DND-41 (cell line): ENCODE results near the gene ADAM33.

Experiments
- ATAC-seq: fragments of 200-7000 bp; cut with Tn5 transposase; 3 replicates; pipeline ENCODE4 v1.9.1; 2021; ENCODE audit warnings: low read depth; ENCODE audit not compliant: insufficient read depth
- DNase-seq: peaks from one replicate; pipeline ENCODE4 v3.0.0-alpha.2; 2020
- H2AFZ ChIP-seq: 2 replicates; pipeline ENCODE4 v1.6.0; 2012; ENCODE audit warnings: low read depth, low read length
- H3K27ac ChIP-seq: 2 replicates; pipeline ENCODE4 v1.5.1; 2012; ENCODE audit warnings: low read length, inconsistent platforms
- H3K27me3 ChIP-seq: fragments of 200-600 bp; sonication (generic); 2 replicates; pipeline ENCODE4 v1.6.0; 2012; ENCODE audit warnings: low read length, mild to moderate bottlenecking, inconsistent platforms; ENCODE audit not compliant: insufficient read depth, poor library complexity
- H3K36me3 ChIP-seq: 2 replicates; pipeline ENCODE4 v1.5.1; 2012; ENCODE audit warnings: low read length, inconsistent platforms; ENCODE audit not compliant: insufficient read depth
- H3K4me1 ChIP-seq: 2 replicates; pipeline ENCODE4 v1.5.1; 2012; ENCODE audit warnings: mild to moderate bottlenecking, low read length; ENCODE audit not compliant: insufficient read depth
- H3K4me2 ChIP-seq: 2 replicates; pipeline ENCODE4 v1.6.0; 2012; ENCODE audit warnings: mild to moderate bottlenecking, moderate library complexity, low read length, inconsistent platforms; ENCODE audit not compliant: insufficient read depth
- H3K4me3 ChIP-seq, 2 experiments: fragments of 200-600 bp in 1 of 2; shearing (Covaris generic) in 1 of 2; 2 replicates each; pipeline ENCODE4 v1.5.1; 2012 to 2016; ENCODE audit warnings: inconsistent platforms in 2 of 2, low read length in 2 of 2, mild to moderate bottlenecking in 2 of 2, low read depth in 1 of 2, moderate library complexity in 1 of 2
- H3K79me2 ChIP-seq: 2 replicates; pipeline ENCODE4 v1.6.0; 2012; ENCODE audit warnings: low read length, inconsistent platforms; ENCODE audit not compliant: insufficient read depth
- H3K9ac ChIP-seq: 2 replicates; pipeline ENCODE4 v1.6.0; 2012; ENCODE audit warnings: low read depth, mild to moderate bottlenecking, inconsistent platforms, low read length, moderate library complexity
- H3K9me3 ChIP-seq: 2 replicates; pipeline ENCODE4 v1.5.1; 2012; ENCODE audit warnings: low read length, moderate library complexity, mild to moderate bottlenecking, inconsistent platforms; ENCODE audit not compliant: insufficient read depth, severe bottlenecking
- H4K20me1 ChIP-seq: 2 replicates; pipeline ENCODE4 v1.6.0; 2012; ENCODE audit warnings: low read length; ENCODE audit not compliant: insufficient read depth
- CTCF ChIP-seq: IDR thresholded peaks from 2 replicates; pipeline ENCODE4 v1.5.1; 2012; ENCODE audit warnings: borderline replicate concordance, low read length, moderate library complexity, mild to moderate bottlenecking; ENCODE audit not compliant: poor library complexity, severe bottlenecking; ENCODE audit errors: extremely low read depth
- EZH2 ChIP-seq: IDR thresholded peaks from 3 replicates; pipeline ENCODE4 v1.6.1; 2012; ENCODE audit warnings: borderline replicate concordance, low read depth, mild to moderate bottlenecking, moderate library complexity, low read length, inconsistent platforms; ENCODE audit not compliant: severe bottlenecking

Gene ADAM33

GRCh38 chr20:3663031-3663701, 18.6 kb downstream of the ADAM33 start, which contains the start of gene GFRA4:
TSS of gene GFRA4 (minus strand) at chr20:3663399. CDS start at chr20:3663399, 0 bp downstream.
- no peaks in the 10 kb centered on the region for H3K36me3 ChIP-seq
- H3K27ac ChIP-seq, result no peak within 1 kb of the TSS
- H3K79me2 ChIP-seq, result no peaks in the 10 kb centered on the region
- TF ChIP-seq EZH2 (no peak), CTCF (no peak)
- DNase-seq (no peak), ATAC-seq (no peak)
- H3K4me2 ChIP-seq, result no peak within 1 kb of the TSS
- no peak within 1 kb of the TSS for H3K9ac ChIP-seq
- no peak within 1 kb of the TSS for H3K4me3 ChIP-seq
- H3K4me1 ChIP-seq, result no peaks in the 10 kb centered on the region
- H2AFZ ChIP-seq, result no peak within 1 kb of the TSS
- H3K27me3 ChIP-seq, result peaks cover 1% of the 10 kb centered on the region
- H3K9me3 ChIP-seq, result no peaks in the 10 kb centered on the region
- no peaks in the 10 kb centered on the region for H4K20me1 ChIP-seq

GRCh38 chr20:3661814-3662665, 19.8 kb downstream of the ADAM33 start:
- no peak for DNase-seq

DNA sequence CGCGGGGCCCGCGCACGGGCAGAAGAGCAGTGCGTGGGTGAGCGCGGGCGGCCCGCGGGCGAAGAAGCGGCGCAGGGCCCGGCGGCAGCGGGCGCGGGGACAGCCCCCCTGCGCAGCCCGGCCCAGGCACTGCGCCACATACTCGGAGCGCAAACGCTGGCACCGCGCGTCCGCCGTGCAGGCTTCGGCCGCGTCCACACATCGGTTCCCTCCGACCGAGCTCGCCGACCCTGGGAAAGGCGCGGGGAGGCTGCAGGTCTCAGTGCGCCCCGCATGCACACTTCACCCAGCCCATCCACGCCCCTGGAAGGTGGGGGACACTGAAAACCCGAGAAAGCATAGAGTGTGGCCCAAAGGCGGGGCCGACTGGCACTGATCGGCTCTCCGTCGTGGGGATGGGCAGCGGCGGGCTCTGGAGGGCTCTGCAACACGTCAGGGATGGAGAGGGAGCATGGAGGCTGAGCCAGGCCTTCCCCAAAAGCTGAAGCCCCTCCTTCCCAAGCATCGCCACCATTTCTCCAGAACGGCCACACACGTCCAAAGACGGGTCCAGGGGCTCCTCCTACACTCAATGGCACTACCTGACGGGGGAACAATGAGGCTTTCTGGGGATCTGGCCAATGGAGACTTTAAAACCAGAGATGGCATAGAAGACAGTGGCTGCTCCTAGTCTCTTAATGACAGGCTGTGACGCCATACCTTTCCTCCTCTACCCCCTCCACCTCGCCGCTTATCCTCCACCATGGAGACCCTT, 20.6 kb downstream of the ADAM33 start:
- no peaks in the 10 kb centered on the region for H3K36me3 ChIP-seq
- H4K20me1 ChIP-seq, result no peaks in the 10 kb centered on the region
- no peak overlapping the region for H3K9ac ChIP-seq
- no peak for ATAC-seq
- H3K79me2 ChIP-seq, result no peaks in the 10 kb centered on the region
- no peak overlapping the region for H3K27ac ChIP-seq
- no peak for DNase-seq
- no peak overlapping the region for H3K4me3 ChIP-seq
- no peak overlapping the region for H3K4me2 ChIP-seq
- no peaks in the 10 kb centered on the region for H3K9me3 ChIP-seq
- no peaks in the 10 kb centered on the region for H3K4me1 ChIP-seq
- H2AFZ ChIP-seq, result no peak overlapping the region
- TF ChIP-seq CTCF (no peak), EZH2 (no peak)
- H3K27me3 ChIP-seq, result peaks cover 8% of the 10 kb centered on the region

More at GRCh38 chr20:3661814-3662665, 19.8 kb downstream of the ADAM33 start:
- TF ChIP-seq EZH2 (no peak), CTCF (no peak)
- Histone ChIP-seq H3K9me3 (no peaks in the 10 kb centered on the region), H3K36me3 (no peaks in the 10 kb centered on the region), H3K4me1 (no peaks in the 10 kb centered on the region), H2AFZ (no peak overlapping the region), H3K4me3 (no peak overlapping the region), H3K27ac (no peak overlapping the region), H4K20me1 (no peaks in the 10 kb centered on the region), H3K9ac (no peak overlapping the region), H3K4me2 (no peak overlapping the region), H3K79me2 (no peaks in the 10 kb centered on the region), H3K27me3 (peaks cover 8% of the 10 kb centered on the region)
- no peak for ATAC-seq
